ENCODE results near the gene HOOK2.

HOOK2 gene

DNA sequence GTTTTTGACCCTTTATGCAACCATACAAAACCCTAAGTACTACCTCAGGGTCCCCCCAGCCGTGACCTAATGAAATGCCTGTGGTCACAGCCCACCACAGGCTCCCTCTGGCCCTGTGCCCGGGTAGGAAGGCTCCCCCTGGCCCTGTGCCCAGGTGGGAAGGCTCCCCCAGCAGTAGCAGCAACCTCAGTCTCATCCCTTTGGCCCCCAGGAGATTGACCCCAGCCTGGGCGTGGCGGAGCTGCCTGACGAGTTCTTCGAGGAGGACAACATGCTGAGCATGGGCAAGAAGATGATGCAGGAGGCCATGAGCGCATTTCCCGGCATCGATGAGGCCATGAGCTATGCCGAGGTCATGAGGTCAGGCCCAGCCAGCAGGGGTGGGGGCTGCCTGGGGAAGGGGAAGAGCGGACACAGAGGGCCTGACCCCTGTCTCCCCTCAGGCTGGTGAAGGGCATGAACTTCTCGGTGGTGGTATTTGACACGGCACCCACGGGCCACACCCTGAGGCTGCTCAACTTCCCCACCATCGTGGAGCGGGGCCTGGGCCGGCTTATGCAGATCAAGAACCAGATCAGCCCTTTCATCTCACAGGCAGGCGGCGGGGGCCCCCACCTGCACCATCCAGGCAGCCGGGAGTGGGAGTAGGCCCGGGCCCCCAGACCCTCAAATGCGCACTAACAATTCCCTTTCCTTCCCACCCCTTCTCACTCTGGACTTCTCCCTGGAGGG lies 30.0 kb downstream of the HOOK2 start:
- Histone ChIP-seq H3K27ac (ENCODE audit: extremely low read depth, low read depth, low read length) (0 out of 2 replicates have a peak overlapping the region, but pooled peaks have one; percentile 4), H3K4me3 (ENCODE audit: low read depth, low read length) (no peak overlapping the region), H3K4me1 (ENCODE audit: control insufficient read depth, insufficient read depth, low read length) (peaks cover 10% of the 10 kb centered on the region), H3K36me3 (ENCODE audit: control insufficient read depth in 2 of 2, insufficient read depth in 1 of 2, low read length in 2 of 2) (peaks cover 7 to 52% of the 10 kb centered on the region in 2 experiments; a peak in 2 of 3 replicates), H3K9me3 (ENCODE audit: control insufficient read depth, insufficient read depth, low read depth, low read length) (no peaks in the 10 kb centered on the region)
- CTCF ChIA-PET: interaction anchor here (0.6 to 4.8 kb wide), 4 partner anchors 11 to 20 kb away, joined by 3 to 31 read pairs (median 15); partner anchors contain the start of gene TRIR
- TF ChIP-seq BCL11A (tag by site-specific recombination; IDR thresholded peaks at IDR 0.05; ENCODE audit: low read depth) (no peak), GLIS1 (tag by site-specific recombination; IDR thresholded peaks at IDR 0.05) (peak; percentile 84), ZIC2 (tag by site-specific recombination; IDR thresholded peaks at IDR 0.05) (peak; percentile 86)
- POLR2A ChIA-PET: interaction anchor here (0.5 to 1.6 kb wide), 8 partner anchors 11 to 1270 kb away, joined by 3 to 6 read pairs (median 4); partner anchors contain the start of genes JUNB and TRIR

GRCh38 chr19:12737835-12738351 lies 37.5 kb downstream of the HOOK2 start:
- peaks cover 10 to 28% of the 10 kb centered on the region in 2 experiments; a peak in 2 of 3 replicates for H3K36me3 ChIP-seq (ENCODE audit: control insufficient read depth in 2 of 2, insufficient read depth in 1 of 2, low read length in 2 of 2)
- CTCF ChIA-PET: interaction anchor here (0.6 to 5.1 kb wide), 5 partner anchors 19 to 912 kb away, joined by 3 to 32 read pairs (median 5); no protein-coding TSS in a partner anchor
- TF ChIP-seq ZFP37 (tag by site-specific recombination; IDR thresholded peaks at IDR 0.05) (0 out of 2 replicates have a peak, but pooled peaks have one; percentile 6), ZNF335 (tag by site-specific recombination; conservative IDR thresholded peaks at IDR 0.05) (peak; percentile 94), ZNF2 (tag by site-specific recombination; IDR thresholded peaks at IDR 0.05) (no peak)

DNA sequence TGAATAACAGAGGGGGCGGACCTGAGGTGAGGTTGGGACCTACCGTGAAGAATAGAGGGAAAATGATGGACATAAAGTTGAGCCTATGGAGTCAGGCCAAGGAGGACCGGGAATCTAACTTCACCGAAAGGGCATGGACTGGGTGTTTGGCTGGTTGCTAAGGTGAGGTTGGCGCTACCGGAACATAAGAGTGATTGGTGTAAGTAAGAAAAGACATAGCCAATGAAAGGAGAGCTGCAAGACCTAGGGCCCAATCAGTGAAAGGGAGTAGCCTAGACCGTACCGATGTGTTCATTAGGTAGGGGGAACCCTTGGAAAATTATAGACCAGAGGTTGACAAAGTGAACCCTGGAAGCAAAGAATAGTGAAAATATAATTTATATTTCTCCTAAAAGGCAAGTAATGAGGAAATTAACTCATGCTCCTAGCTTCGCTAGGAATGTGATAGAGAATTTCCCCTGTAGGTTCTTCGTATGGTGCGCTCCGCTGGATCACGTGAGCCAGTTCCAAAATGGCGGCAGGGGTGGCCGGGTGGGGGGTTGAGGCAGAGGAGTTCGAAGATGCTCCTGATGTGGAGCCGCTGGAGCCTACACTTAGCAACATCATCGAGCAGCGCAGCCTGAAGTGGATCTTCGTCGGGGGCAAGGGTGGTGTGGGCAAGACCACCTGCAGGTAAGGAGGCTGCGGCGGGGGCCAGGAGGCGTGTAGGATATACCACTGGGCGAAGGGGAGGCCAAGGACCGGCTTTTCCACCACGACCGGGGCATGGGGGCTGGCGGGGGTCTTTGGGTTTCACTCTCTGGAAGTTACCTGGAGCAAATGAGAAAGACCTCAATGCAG lies 38.1 kb downstream of the HOOK2 start, which contains the start of gene GET3:
Gene GET3, plus strand, starts transcription at position 503 of the 840 bp plus-strand sequence. Its CDS starts 9 bp downstream, at position 512.
- Histone ChIP-seq H3K36me3 (ENCODE audit: control insufficient read depth in 2 of 2, insufficient read depth in 1 of 2, low read length in 2 of 2) (peaks cover 9 to 27% of the 10 kb centered on the region in 2 experiments; a peak in 2 of 3 replicates), H3K4me3 (ENCODE audit: low read depth, low read length) (peak within 1 kb of the TSS; percentile 96), H3K27ac (ENCODE audit: extremely low read depth, low read depth, low read length) (peak within 1 kb of the TSS; percentile 84), H3K4me1 (ENCODE audit: control insufficient read depth, insufficient read depth, low read length) (0 out of 2 replicates have a peak, but pooled peaks cover 4% of the 10 kb centered on the region), H3K9me3 (ENCODE audit: control insufficient read depth, insufficient read depth, low read depth, low read length) (no peaks in the 10 kb centered on the region)
- CTCF ChIA-PET: interaction anchor here (0.5 to 5.1 kb wide), 10 partner anchors 8 to 1201 kb away, joined by 3 to 32 read pairs (median 4); no protein-coding TSS in a partner anchor
- POLR2A ChIA-PET: interaction anchor here (0.6 to 5.4 kb wide), 7 partner anchors 9 to 261 kb away, joined by 3 to 89 read pairs (median 5); partner anchors contain the start of genes FBXW9 and TNPO2
- TF ChIP-seq ZEB2 (tag by site-specific recombination; IDR thresholded peaks at IDR 0.05) (peak; percentile 72; the same call in 1 of the 2 replicates), ZNF324 (tag by site-specific recombination; IDR thresholded peaks at IDR 0.05) (0 out of 2 replicates have a peak, but pooled peaks have one; percentile 82), ZNF335 (tag by site-specific recombination; conservative IDR thresholded peaks at IDR 0.05) (peak; percentile 84), OSR2 (tag by site-specific recombination; IDR thresholded peaks at IDR 0.05) (peak; percentile 20; the same call in 1 of the 2 replicates), ZFP69B (tag by site-specific recombination; IDR thresholded peaks at IDR 0.05) (0 out of 2 replicates have a peak, but pooled peaks have one; percentile 36), ZNF394 (tag by site-specific recombination; IDR thresholded peaks at IDR 0.05; ENCODE audit: borderline replicate concordance) (peak; percentile 87), YY1 (tag by site-specific recombination; IDR thresholded peaks at IDR 0.05) (peak; percentile 97), ZNF157 (tag by site-specific recombination; IDR thresholded peaks at IDR 0.05) (no peak), ZXDB (tag by site-specific recombination; IDR thresholded peaks at IDR 0.05) (peak; percentile 91), ZNF146 (tag by site-specific recombination; IDR thresholded peaks at IDR 0.05) (0 out of 2 replicates have a peak, but pooled peaks have one; percentile 13), KLF8 (tag by site-specific recombination; IDR thresholded peaks at IDR 0.05) (peak; percentile 85), YY2 (tag by site-specific recombination; IDR thresholded peaks at IDR 0.05) (peak; percentile 93), ZNF664 (tag by site-specific recombination; IDR thresholded peaks at IDR 0.05) (no peak), ZNF292 (tag by site-specific recombination; IDR thresholded peaks at IDR 0.05; ENCODE audit: borderline replicate concordance, low read depth) (no peak), ZNF19 (tag by site-specific recombination; IDR thresholded peaks at IDR 0.05; ENCODE audit: low read depth) (no peak), KLF7 (tag by site-specific recombination; IDR thresholded peaks at IDR 0.05; ENCODE audit: borderline replicate concordance) (peak; percentile 63; the same call in 1 of the 2 replicates), ZNF426 (tag by site-specific recombination; IDR thresholded peaks at IDR 0.05) (no peak), ZNF623 (tag by site-specific recombination; IDR thresholded peaks at IDR 0.05) (peak; percentile 28; the same call in 1 of the 2 replicates), ZNF843 (tag by site-specific recombination; IDR thresholded peaks at IDR 0.05) (peak; percentile 72), ZNF747 (tag by site-specific recombination; IDR thresholded peaks at IDR 0.05) (no peak), SP2 (tag by site-specific recombination; IDR thresholded peaks at IDR 0.05) (peak; percentile 99), ZNF223 (tag by site-specific recombination; IDR thresholded peaks at IDR 0.05) (no peak)
- TF ChIP-seq, protein P1, sequence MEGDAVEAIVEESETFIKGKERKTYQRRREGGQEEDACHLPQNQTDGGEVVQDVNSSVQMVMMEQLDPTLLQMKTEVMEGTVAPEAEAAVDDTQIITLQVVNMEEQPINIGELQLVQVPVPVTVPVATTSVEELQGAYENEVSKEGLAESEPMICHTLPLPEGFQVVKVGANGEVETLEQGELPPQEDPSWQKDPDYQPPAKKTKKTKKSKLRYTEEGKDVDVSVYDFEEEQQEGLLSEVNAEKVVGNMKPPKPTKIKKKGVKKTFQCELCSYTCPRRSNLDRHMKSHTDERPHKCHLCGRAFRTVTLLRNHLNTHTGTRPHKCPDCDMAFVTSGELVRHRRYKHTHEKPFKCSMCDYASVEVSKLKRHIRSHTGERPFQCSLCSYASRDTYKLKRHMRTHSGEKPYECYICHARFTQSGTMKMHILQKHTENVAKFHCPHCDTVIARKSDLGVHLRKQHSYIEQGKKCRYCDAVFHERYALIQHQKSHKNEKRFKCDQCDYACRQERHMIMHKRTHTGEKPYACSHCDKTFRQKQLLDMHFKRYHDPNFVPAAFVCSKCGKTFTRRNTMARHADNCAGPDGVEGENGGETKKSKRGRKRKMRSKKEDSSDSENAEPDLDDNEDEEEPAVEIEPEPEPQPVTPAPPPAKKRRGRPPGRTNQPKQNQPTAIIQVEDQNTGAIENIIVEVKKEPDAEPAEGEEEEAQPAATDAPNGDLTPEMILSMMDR (tag by site-specific recombination; IDR thresholded peaks at IDR 0.05): no peak; the same call in 1 of the 2 replicates

More at GRCh38 chr19:12737835-12738351, 37.5 kb downstream of the HOOK2 start:
- POLR2A ChIA-PET: interaction anchor here (1.3 to 5.4 kb wide), 2 partner anchors 16 to 22 kb away, joined by 3 to 89 read pairs; partner anchors contain the start of gene TNPO2
- no peaks in the 10 kb centered on the region for H3K9me3 ChIP-seq (ENCODE audit: control insufficient read depth, insufficient read depth, low read depth, low read length)
- peak overlapping the region; percentile 96 for H3K4me3 ChIP-seq (ENCODE audit: low read depth, low read length)
- H3K4me1 ChIP-seq (ENCODE audit: control insufficient read depth, insufficient read depth, low read length): 0 out of 2 replicates have a peak, but pooled peaks cover 4% of the 10 kb centered on the region
- H3K27ac ChIP-seq (ENCODE audit: extremely low read depth, low read depth, low read length): peak overlapping the region; percentile 84; the same call in 1 of the 2 replicates

All from HEK293 (cell line).